NCI-H1092 treated with DMSO at 0.1 percent for 48 hours (cell line): ENCODE results near the gene ALOX12.

Experiments used
- DNase-seq: peaks from one replicate; lab custom pipeline; 2025; lab: John Stamatoyannopoulos, UW

Gene ALOX12

GRCh38 chr17:7021993-7022778, 26.3 kb downstream of the ALOX12 start:
- DNase-seq, result peak; percentile 16

DNA sequence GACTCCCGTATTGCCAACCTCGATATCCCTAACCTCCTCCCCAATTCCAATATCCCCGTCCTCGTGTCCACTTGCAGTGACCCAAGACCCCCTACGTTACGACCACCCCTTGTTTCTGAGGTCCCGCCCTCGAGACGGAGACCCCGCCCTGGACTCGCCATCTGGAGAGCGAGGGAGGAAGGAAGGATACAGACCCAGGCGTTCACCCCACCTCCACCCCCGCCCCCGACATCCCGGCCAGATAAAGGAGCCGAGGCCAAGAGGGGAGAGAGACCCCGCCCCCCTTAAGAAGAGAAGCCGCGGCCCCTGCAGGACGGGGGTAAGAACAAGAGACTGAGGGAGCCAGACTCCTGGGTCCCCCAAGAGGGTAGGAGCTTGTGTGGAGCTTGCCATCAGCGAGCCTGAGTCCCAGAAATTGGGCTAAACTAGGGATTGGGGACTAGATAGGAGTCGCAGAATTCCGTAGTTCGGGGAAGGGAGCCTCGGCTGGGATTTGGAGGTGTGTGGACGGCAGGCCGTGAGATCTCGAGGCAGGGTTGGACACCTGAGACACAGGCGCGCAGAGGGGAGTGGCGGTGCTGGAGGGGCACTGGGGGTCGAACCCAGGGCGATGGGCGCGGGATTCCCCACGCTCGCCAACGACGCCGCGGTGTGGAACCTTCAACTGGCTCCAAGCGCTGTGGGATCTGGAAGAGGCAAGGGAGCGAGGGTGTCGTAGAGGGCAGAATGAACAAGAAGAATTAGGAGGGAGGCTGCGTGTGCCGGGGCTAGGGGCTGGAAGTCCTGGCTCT, 27.1 kb downstream of the ALOX12 start, which contains the start of gene BCL6B:
Gene BCL6B, plus strand, starts transcription at position 270 of the 791 bp plus-strand sequence. CDS start 622 bp downstream, outside the sequence.
- DNase-seq, result no peak

DNA sequence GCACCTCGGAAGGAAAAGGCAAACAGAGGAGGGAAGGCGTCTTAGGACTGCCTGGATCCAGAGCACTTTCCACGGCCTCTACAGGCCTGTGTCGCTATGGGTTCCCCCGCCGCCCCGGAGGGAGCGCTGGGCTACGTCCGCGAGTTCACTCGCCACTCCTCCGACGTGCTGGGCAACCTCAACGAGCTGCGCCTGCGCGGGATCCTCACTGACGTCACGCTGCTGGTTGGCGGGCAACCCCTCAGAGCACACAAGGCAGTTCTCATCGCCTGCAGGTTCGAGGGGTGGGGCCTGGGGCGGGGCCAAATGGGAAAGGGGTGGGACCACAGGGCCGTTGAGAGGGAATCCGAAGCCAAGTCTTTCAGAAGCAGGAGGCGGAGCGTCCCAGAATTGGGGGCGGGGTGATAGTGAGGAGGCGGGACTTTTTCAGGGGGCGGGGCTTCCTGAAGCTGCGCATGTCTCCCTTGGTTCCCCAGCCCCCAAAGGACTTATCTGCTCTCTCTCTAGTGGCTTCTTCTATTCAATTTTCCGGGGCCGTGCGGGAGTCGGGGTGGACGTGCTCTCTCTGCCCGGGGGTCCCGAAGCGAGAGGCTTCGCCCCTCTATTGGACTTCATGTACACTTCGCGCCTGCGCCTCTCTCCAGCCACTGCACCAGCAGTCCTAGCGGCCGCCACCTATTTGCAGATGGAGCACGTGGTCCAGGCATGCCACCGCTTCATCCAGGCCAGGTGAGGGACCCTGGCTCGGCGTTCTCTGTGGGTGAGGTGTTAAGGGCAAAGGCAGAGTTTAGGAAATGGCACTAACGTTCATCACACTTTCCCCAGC, 27.9 kb downstream of the ALOX12 start:
- peak; percentile 25 for DNase-seq

GRCh38 chr17:7024402-7024785, 28.5 kb downstream of the ALOX12 start:
- DNase-seq, result no peak

- DNase-seq, result no peak
Measured at GRCh38 chr17:7025245-7025644, 29.4 kb downstream of the ALOX12 start.

GRCh38 chr17:7026471-7027115, 30.7 kb downstream of the ALOX12 start:
- no peak for DNase-seq

- DNase-seq, result no peak
Measured at GRCh38 chr17:7027335-7027734, 31.5 kb downstream of the ALOX12 start.

GRCh38 chr17:7029096-7029495, 33.2 kb downstream of the ALOX12 start:
- DNase-seq, result no peak

DNA sequence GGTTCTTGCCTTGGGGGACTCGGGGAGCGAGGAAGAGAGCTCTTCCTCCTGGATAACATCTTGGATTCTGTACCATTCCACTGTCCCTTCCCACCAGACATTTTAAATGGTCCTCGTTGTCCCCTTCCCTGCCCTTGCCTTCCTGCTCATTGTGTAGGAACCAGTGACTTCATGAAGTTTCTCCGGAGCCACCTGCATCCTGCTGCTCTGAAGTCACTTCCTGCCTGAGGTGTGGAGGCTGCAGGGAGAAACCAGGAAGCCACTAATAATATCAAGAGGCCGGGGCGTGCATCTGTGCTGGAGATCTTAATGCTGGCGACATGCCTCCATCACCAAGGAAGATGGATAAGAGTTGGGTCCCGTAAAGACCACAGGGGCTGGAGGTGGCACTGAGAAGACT, 33.8 kb downstream of the ALOX12 start:
- DNase-seq, result no peak

DNA sequence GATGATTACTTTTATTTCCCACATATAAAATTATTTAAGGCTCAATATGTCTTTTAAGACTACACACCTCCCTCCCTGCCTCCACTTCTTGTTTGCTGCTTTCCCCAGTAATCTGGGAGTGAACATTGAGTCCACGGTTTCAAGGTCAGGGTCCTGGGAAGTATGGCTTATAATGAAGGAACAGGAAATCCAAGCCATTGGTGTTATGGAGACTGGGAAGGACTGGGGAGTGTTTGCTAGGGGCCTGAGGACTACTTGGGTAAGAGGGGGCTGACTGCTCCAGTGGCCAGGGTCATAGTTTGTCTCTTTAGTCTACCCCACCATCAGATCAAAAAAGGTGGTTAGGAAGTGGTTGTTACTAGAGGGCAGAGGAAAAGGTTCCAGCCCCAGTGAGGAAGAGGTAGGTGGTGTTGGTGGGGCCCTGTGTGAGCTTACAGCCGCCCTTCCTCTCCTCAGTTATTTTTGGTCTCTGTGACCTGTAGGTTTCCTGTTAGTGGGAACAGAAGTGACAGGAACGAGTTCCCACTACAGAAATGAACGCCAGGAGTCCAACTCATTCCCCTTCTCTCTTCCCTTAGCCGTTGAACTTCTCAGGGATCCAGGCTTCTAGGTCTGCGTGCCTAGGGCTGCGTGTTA, 39.2 kb downstream of the ALOX12 start:
- no peak for DNase-seq

- peak; percentile 88 for DNase-seq
Measured at GRCh38 chr17:7035591-7036368, 39.9 kb downstream of the ALOX12 start, which contains the start of gene SLC16A13. TSS of gene SLC16A13 (plus strand) at chr17:7036015. CDS start at chr17:7036383, 368 bp downstream.

GRCh38 chr17:7038025-7038862, 42.4 kb downstream of the ALOX12 start:
- no peak for DNase-seq

- no peak for DNase-seq
Measured at GRCh38 chr17:7039832-7040231, 44.0 kb downstream of the ALOX12 start.

DNA sequence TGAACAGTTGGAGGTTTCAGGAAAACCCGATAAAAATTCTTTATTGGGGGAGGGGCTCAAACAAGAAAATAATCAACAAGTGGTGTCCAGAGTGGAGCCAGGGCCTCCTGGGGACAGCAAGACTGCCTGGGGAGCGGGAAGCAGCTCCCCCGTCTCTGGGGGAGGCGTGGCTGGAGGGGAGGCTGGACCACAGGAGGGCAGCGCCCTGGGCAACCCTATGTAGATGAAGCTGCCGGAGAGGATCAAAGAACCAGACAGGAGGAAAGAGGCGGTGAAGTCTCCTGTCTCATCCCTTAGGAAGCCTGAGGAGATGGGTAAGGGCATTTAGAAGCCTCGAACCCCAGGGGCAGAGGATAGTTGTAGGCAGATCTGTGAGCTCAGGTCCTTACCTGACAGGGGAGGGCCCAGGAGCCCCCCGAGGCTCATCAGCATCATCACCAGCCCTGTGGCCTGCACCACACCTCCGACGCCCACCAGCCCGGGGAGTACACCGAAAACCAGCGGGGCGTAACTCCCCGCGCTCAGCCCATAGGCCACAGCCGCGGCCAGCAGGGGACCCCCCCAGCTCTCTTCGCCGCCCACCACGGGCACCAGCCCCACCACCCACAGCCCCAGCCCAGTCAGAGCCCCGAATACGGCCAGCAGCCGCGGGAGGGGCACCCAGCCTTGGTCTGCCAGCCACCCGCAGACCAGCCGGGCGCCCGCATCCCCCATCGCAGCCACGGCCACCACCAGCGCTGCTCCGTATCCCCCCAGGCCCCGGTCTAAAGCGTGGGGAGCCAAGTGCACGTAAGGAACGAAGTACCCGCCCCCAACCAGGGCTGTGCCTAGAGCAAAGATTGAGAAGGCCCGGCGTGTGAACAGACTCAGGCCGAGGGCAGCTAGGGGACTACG, 46.0 kb downstream of the ALOX12 start:
- DNase-seq, result no peak

DNA sequence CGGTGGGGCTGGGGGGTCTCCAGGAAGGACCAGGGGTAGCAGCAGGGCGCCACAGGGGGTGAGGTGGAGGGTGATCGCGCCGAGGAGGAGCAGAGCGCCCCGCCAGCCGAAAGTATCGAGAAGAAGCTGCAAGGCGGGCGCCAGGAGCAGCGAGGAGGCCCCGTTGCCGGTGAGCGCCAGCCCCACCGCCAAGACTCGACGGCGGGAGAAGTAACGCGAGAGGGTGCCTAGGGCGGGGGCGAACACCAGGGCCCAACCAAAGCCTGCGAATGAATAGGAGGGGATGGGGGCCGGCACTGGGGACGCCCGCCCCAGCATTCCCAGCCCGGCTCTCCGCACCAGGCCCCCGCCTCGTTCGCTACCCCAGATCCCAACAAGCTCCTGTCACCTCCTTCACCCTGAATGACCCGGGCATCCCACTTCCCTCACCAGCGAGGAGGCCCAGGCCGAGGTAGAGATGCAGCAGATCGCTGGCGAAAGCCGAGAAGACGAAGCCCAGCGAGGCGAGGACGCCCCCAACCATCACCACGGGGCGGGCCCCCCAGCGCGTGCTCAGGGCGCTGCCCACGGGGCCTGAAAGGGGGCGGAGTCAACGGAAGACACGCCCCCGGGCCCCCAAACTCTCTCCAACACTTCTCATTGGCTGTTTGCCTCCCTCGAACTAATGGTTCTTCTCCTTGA, 46.8 kb downstream of the ALOX12 start:
- no peak for DNase-seq

DNA sequence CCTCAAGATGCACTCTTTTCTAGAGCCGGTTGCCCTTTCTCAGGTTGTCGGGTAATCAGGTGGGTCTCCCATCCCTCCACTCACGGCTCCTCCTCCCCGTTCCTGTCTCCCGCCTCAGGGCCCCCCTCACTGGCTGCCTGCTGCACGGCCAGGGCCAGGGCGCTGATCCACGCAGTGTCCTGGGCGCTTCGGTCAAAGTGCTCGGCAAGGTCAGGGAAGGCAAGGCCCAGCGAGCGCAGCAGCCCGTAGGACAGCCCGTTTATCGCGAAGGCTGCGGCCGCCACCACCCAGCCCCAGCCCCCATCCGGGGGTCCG, 47.3 kb downstream of the ALOX12 start:
- DNase-seq, result peak; percentile 12

GRCh38 chr17:7043497-7044198, 47.8 kb downstream of the ALOX12 start, which contains the start of gene SLC16A11:
TSS of gene SLC16A11 (minus strand) at chr17:7044092. CDS start at chr17:7043513, 579 bp downstream.
- DNase-seq, result peak; percentile 80
